ENCODE measurements around the gene NBDY.
"Not testable (repeated sequence)": the region's sequence is repeated elsewhere in the genome, so short reads cannot be mapped to it uniquely, and the experiment has no call there.

The NBDY gene

DNA sequence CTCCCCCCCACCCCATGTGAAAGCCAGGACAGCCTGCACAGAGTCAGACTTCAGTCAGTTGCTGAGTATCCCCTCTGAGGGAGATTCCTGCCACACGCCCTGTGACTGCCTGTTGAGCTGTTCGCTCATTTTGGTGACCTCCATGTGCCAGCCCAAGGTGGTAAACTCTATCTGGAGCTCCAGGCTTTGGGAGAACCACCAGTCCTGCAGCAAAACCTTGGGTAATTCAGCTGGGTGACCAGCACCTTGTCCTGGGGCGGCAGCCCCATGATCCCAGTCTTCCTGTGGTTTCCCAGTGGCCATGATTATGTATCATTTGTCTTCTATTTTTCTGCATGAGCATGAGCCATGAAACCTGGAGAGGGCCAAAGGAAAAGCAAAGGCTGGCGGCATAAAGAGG, 73.4 kb downstream of the NBDY start:
- ATAC-seq = no peak
- no peak for DNase-seq

DNA sequence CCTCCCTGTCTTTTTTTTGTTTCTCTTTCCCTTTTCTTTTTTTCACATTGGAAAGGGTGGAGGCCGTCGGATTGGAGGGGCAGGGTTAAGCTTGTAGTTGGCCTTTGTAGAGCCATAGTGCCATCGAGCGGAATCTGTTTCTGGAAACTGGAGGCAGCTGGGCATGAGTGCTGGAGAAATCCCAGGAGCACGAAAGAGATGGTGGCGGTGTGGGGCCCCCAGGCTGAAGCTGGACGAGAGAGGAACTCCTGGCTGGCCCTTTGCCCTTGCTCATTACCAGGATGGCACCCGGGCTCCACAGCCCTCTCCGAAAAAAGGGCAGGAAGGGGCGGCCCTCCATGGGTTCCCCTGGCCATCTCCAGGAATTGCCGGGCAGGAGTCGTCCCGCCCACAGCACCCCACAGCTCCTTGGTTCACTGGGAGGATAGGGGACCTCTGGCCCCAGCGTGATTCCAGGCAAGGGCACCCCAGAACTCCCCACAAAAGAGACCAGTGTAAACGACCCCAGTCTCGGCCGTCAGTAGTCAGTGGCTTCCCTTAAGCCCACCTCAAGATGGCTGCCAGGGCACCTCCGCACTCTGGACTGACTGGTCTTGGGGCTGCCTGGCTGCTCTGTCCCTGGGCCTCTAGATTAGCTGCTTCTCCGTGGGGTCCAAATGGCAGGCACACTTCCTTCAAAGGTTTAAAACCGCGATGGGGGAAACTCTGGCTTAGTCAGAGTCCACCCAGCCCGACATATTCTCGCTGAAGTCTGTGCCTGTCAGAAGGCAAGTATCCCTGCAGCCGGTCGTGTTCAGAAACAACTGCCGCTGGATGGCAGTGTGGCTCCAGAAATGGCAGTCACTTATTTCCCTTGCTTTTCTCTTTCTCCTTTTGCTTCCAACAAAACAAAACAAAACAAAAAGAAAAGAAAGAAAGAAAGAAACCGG, 74.1 kb downstream of the NBDY start:
- ATAC-seq = peak; percentile 41
- peak; percentile 36 for DNase-seq

GRCh38 chrX:56803850-56804681, 75.0 kb downstream of the NBDY start:
- no peak for ATAC-seq
- no peak for DNase-seq

GRCh38 chrX:56804867-56805266, 75.8 kb downstream of the NBDY start:
- DNase-seq (no peak), ATAC-seq (no peak)

DNA sequence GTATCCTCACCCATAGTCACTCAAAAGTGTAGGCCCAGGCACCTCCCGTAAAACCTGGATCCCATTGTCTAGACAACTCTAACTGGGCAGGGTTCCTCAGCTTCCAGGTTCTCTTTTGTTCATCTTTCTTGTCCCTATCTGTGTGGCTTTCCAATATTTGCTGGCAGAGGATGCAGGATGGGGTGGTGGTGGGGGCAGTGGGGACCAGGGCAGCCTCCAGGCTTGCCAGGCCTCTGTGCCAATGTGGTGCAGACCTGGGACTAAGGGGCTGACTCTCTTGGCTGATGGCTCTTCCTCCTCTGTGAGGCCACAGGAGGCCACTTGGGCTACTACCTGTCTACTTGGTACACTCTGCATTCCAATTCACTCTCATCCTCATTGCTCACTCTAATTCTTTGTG, 76.4 kb downstream of the NBDY start:
- ATAC-seq (no peak), DNase-seq (no peak)

GRCh38 chrX:56806176-56806575, 77.1 kb downstream of the NBDY start:
- ATAC-seq, DNase-seq: not testable (repeated sequence)

- DNase-seq = no peak
- no peak for ATAC-seq
Measured at GRCh38 chrX:56811599-56811998, 82.6 kb downstream of the NBDY start.

DNA sequence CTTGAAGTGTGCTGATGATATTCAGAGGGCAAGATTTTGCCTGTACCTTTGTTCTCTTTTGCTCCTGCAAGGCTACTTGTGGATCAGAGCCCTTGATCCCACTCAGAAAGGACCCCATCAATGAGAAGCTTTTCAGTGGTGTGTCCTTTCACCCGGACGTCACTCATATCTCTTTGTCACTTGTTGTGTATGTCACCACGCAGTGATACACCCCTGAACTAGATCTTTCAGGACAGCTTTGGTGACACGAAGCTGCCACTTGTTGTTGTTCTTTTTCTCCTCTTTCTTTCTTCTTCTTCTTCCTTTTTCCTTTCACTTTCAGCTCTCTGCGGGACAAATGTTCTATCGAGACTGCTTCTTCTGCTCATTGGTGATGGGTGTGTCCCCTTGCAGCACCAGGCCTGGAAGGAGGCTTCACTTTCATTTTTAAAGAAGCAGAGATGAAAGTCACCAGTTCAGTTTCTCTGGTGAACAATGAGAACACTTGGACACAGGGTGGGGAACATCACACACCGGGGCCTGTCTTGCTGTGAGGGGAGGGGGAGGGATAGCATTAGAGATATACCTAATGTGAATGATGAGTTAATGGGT, 83.6 kb downstream of the NBDY start:
- DNase-seq = peak; percentile 15

DNA sequence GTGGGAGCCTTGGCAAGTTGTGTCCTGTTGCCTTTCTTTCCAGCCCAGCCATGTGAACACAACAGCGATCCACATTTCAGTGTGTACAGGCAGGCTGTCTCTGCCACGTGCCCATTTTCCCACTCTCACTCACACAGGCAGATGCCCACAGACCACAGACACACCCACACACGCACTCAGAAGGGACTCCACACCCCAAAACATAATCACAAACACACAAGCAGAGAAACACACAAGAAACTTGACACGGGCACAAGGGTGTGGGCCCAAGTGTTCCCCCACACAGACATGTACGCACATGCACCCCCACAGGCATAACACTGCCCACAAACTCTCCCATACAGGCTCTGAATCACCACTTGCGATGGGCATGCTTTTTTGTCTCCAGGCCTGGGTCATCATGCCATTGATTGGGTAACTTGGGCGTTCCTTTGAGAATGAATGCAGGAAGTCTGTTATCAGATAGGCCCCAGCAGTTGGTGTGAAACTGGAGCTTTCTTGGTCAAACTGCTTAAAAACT, 84.3 kb downstream of the NBDY start:
- ATAC-seq (peak; percentile 90), DNase-seq (peak; percentile 37)

More for the DNA sequence above, 83.6 kb downstream of the NBDY start:
- peak; percentile 70 for ATAC-seq

DNA sequence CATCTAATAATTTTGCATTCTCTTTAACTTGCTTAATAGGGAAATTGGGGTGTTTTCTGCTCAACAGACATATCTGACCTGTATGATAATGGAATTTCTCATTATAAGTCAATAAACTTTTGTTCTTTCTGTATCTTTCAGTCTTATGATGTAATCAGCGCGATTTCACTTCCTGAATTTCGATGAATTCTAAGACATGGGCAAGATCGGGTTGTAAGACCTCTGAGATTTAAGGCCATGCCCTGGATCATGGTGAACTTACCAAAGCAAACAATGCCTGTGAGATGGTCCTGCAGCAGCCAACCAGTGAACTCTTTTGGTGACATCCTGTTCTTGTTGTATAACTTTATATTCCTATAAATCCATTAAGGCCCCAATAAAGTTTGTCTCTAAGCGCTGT, 88.1 kb downstream of the NBDY start:
- DNase-seq (no peak), ATAC-seq (no peak)

DNA sequence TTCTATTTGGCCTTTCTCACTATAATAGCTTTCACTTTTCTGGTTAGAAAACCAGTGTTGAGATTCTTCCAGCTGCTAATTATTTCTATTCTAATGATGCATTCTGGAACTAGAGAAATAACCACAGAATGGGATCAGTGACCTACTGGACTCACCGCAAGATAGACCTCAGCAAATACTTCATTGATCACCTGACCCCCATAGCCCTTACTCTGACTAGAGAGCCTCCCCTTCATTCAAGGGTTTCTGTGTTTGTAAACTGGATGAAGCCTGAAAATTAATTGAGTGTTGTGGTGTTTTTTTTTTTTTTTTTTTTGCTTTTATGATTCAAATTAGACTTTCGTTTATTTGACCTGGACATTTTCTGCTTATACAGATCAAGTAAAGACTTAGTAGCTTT, 97.0 kb downstream of the NBDY start:
- ATAC-seq (no peak), DNase-seq (no peak)

- DNase-seq = no peak
- ATAC-seq = no peak
Measured at GRCh38 chrX:56833626-56834025, 104.6 kb downstream of the NBDY start.

DNA sequence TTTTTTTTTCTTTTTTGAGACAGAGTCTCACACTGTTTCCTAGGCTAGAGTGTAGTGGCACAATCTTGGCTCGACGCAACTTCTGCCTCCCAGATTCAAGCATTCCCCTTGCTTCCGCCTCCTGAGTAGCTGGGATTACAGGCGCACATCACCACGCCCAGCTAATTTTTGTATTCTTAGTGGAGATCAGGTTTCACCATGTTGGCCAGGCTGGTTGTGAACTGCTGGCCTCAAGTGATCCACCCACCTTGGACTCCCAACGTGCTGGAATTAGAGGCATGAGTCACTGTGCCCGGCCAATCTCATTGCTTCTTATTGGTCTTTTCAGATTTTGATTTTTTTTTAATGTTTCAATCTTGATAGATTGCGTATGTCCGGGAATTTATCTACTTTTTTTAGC, 124.4 kb downstream of the NBDY start:
- ATAC-seq (no peak), DNase-seq (no peak)

DNA sequence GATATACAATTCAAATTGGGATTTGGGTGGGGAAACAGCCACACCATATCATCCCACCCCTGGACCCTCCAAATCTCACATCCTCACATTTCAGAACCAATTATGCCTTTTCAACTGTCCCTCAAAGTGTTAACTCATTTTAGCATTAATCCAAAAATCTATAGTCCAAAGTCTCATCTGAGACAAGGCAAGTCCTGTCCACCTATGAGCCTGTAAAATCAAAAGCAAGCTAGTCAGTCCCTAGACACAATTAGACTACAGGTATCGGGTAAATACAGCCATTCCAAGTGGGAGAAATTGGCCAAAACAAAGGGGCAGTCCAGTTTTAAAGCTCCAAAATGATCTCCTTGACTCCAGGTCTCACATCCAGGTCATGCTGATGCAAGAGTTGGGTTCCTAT, 128.0 kb downstream of the NBDY start:
- ATAC-seq (no peak), DNase-seq (no peak)

DNA sequence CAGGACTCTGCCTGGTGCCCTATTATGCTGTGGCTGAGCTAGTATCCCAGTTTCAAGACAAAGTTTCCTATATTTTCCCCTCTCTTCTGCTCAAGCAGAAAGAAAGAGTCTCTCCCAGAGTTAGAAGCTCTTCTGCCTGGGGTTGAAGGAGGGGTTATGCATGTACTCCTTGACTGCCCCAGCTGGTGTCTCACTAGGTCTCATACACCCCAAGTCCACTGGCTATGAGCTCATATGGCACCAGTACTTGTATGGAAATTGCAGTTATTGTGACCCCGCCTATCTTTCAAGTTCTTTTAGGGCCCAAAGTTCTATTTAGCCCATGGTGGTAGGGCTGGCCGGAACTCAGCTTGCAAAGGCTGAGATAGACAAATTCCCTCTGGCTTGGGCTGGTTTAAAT, 131.8 kb downstream of the NBDY start:
- no peak for ATAC-seq
- no peak for DNase-seq
